Activated CD4-positive, CD25-positive, alpha-beta regulatory T cell (primary cell): Measurements from ENCODE around the gene PRDM11.
A peak's percentile ranks its signal among the peaks of the same experiment; 100 is the strongest.

Experiments
- DNase-seq, 4 experiments: peaks; one replicate each; lab custom pipeline; 2025; lab: John Stamatoyannopoulos, UW

PRDM11 gene

DNA sequence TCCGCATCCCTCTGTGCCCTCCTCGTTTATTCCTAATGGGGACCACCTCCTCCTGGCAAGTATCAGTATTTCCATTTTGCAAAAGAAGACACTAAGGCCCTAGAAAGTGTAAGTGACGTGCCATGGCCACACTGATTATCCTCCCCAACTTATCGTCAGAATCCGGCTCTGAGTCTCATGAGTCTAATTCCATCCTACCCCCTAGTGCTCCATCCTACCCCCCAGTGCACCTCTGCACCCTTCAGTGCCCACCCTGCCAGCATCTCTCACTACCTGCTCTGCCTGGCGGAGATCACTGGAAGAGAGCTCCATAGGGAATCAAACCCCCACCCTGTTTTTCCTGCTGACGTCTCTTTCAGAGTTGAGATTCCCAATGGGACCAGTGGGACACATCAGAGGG is 31.8 kb downstream of the PRDM11 start:
- no peak for DNase-seq

DNA sequence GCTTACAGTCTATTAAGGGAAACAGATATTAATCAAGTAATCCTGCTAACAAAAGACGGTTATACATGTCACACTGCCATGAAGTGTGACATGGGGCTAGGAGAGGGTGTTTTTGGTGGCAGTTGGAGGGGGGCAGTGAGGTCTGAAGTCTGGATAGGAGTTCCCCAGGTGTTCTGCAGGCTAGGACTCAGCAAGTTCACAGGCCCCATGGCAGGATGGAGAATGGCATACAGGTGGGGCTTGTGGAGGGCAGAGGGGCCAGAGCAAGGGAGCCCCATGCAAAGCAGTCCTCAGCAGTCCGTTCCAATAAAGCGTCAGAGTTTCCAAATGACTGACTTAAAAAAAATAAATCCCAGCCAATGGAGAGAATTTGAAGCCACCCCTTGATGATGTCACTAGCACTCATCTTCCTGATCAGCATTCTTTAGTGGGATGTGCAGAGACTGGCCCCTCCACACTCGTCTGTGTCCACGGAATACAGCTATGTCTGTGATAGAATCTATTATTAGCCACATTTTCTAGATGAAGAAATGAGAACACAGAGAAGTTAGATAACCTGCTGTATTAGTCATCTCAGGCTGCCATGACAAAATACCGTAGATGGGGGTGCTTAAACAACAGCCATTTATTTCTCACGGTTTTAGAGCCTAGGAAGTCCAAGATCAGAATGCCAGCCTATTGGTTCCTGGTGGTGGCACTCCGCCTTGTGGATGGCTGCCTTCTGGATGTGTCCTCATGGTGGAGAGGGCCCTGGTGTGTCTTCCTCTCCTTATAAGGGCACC is 32.6 kb downstream of the PRDM11 start:
- no peak for DNase-seq

DNA sequence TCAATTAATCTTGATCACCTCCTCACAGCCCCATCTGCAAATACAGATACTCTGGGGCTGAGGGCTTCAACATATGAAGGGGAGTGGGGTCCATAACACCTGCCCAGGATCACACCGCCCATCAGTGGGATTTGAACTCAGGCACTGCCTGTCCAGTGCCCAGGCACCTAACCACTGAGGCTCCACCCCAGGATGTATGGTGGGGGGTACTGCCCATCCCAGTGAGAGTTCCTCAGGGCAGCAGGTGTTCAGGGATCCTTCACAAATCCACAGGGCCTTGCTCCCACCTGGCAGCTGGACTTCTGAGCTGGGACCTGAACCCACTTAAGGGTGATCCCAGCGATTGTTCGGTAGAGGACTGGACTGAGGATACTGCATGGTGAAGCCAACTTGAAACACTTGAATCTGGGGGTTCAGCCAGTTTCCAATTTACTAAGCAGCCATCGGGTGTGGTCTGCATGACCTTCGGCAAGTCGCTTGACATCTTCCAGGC is 33.3 kb downstream of the PRDM11 start:
- DNase-seq: no peak

DNA sequence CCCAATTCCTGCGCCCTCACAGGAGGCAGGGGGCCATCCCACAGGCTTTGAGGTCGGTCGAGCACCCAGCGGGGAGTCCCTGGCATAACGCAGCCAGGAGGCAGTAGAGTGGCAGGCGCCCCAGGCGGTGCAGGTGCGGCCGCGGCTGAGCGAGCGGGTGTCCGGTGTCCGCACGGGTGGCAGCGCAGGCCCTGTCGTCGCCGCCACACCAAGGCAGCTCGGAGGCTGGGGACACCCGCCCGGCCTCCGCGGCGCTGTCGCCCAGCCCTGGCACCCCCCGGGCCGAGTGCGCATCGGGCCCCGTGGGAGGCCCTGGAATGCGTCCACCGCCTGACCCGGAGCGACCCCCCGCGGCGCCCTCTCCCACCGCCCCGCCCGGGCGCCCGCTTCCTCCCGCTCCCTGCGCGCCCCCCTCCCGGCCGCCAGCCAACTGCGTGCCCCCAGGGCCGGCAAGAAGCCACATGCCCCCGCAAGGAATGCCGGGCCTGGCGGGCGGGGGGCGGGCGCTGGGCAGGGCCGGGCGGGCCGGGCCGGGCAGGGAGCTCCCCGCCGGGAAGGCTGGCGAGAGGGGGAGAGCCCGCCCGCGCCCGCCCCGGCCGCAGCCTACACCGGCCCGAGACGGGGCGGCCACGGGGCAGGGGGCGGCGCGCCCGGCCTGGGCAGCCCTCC is 33.9 kb downstream of the PRDM11 start:
- no peak for DNase-seq

DNA sequence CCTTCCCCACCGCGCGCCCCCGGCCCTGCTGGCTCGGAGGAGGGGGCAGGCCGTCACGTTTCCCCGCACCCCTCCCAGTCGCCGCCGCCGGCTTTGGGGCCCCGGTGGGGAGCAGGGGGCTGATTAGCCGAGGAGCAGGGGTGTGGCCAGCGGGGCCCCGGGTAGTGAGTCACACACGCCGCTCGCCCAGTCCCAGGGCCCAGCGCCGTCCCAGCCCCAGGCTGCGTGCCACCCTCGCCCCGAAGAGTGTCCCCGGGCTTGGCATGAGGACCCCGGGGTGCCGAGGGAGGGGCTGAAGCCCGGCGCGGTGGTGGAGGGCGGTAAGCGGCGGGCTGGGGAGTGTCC is 34.4 kb downstream of the PRDM11 start:
- DNase-seq: peak in 1 of 4 experiments; percentile 16

DNA sequence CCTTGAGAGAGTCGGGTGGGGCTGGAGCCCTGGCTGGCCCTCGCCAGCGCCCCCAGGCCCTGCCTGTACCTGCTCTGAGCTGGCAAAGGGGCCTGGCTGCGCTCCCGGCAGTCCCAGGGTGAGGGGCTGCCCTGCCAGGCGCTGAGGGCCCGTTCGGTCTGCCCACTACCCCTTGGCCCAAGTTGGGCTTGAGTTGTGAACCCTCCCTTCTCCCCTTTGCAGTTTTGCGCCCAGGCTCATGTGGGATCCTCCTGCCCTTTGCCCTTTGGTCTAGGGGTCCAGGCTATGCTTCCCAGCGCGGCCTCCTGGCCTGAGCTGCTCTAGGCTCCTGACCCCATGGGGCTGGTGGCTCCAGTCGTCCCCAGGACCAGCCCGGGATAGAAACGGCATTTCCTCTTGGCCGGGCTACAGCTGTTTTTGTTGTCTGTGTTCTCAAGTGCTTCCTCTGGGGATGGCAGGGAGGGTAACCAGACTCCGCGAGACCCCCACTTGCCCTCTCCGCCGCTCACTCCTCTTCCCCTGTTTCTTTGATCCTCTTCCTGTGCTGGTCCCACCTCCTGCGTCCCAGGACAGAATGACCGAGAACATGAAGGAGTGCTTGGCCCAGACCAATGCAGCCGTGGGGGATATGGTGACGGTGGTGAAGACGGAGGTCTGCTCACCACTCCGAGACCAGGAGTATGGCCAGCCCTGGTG is 34.9 kb downstream of the PRDM11 start:
- no peak for DNase-seq

DNA sequence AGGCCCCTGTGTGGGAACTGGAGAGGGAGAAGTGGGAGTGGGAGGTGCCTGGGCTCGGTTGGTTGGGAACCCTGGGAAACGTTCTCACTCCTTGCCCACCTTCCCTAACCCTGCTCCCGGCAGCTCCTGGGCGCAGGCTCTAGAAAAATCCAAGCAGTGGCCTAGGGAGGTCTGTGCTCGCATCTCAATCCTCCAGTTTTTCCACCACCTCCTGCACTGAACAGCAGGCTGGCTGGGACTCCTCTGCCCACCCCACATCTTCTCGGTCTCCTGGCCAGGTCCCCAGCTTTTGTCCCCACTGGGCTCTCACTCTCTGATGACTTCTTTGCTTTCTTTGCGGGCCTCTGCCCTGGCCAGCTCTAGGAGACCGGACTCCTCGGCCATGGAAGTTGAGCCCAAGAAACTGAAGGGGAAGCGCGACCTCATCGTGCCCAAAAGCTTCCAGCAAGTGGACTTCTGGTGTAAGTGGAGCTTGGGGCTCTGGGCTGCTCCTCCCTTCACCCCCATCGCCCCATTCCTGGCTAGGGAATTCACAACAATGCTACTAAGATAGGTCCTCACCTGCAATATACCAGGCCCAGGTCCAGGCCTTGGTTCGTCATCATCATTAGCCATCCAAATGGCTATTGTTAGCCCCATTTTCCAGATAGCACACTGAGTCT is 35.6 kb downstream of the PRDM11 start:
- no peak for DNase-seq

DNA sequence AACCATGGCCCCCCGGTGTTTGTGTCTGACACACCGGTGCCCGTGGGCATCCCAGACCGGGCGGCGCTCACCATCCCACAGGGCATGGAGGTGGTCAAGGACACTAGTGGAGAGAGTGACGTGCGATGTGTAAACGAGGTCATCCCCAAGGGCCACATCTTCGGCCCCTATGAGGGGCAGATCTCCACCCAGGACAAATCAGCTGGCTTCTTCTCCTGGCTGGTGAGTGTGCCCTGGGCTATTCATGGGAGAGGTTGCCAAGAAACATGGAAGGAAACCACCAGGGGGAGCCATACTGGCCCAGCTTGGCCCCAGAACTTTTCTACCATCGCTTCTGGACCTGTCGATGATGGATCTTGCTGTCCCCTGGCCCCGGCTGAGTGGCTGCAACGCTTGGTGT is 36.5 kb downstream of the PRDM11 start:
- DNase-seq: no peak

DNA sequence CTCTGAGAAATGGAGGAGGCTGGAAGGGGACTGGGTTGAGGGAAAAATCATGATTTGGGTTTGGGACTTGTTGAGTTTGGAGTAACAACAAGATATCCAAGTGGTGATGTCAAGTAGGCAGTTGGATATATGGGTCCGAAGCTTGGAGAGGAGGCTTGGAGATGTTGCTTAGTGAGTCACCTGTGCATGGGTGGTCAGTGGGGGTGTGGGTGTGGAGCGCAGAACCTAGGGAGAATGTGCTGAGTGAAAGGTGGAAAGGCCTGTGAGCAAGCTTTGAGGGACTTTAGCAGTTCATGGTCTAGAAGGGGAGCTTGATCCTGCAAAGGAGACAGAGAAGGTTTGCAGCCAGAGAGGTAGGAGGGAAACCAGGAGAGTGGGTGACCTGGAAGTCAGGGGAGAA is 38.2 kb downstream of the PRDM11 start:
- no peak for DNase-seq

DNA sequence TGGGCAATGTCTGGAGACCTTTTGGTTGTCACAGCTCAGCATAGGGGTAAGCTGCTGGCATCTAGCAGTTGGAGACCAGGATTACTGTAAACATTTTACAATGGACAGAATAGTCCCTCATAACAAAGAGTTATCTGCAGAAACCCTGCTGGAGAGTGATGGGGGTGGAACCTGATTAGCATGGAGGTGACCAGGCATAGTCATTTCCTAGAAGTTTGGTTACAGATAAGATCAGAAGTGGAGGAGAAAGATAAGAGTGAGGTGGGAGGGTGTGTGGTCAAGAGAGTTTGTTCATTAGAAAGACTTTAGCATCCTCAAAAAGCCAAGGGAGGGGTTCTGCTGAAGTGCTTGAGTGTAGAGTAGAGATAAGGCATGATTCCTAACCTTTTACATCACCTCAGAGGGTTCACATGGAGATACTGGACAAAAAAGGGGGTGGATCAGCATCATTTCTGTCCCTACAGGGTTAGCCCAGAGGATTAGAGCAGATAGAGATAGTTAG is 38.8 kb downstream of the PRDM11 start:
- DNase-seq: no peak

DNA sequence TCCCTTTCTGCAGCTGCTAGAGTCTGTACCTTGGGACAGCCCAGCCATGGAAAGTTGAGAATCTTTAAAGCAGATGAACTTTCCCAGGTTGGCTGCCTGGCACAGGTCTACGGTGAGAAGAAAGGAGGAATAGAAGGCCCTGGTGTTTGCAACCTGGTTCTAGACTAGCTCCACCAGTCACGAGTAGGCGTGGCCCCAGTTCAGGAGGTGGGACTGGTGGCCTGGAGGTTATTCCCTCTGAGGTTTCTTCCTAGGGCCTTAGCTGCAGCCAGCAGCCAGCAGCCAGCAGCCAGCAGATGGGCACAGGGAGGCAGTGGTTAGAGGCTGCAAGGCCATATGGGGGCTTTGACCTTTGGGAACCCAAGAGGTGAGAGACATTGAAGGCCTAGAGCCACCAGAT is 40.9 kb downstream of the PRDM11 start:
- no peak for DNase-seq

DNA sequence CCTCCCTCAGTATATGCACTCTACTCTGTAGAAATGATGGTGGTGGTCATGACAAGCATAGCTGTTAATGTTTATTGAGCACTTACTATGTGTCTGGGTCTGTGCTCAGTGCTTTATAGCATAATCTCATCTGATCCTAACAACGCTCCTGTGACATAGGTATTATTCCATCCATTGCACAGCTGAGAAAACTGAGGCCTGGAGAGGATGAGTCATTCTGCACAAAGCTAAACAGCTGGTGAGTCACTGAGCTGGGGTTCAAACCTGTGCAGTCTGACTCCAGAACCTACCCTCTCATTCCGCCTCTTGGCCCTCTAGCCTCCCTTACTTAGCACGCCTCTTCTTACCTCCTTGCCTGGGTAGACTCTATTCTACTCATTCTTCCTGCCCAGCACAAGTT is 41.7 kb downstream of the PRDM11 start:
- no peak for DNase-seq

DNA sequence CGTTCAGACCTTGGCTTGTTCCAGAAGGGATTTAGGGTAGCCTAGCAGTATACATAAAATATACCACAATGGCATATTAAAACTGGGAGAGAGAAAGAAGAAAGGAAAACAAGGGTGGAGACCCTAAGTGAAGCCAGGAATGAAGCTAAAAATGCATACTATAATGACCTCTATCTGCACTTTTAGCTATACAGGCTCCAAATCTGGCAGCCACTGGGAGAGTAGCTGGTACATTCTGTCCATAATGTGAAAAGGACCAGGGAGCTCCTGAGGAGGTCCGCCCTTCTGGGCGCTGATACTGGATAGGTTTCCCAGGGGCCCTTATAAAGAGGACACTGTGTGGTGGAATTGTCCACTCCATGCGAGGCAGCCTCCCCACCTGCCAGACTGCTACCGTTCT is 42.8 kb downstream of the PRDM11 start:
- no peak for DNase-seq

DNA sequence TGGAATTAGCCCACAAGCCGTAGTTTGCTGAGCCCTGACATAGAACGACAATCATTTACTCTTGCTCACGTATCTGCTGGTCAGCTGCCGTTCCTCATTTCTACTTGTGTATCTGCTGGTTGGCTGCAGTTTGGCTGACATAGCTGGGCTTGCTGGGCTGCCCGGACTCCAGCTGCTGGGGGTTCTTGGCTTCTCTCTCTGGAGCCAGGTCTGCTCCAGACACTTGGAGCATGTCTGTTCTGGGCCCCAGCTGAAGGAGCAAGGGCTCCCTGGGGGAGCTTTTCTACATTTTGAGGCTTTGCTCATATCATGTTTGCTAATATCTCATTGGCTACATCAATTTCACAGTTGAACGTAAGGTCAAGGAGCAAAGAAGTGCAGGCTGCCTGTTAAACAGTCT is 47.3 kb downstream of the PRDM11 start:
- no peak for DNase-seq

DNA sequence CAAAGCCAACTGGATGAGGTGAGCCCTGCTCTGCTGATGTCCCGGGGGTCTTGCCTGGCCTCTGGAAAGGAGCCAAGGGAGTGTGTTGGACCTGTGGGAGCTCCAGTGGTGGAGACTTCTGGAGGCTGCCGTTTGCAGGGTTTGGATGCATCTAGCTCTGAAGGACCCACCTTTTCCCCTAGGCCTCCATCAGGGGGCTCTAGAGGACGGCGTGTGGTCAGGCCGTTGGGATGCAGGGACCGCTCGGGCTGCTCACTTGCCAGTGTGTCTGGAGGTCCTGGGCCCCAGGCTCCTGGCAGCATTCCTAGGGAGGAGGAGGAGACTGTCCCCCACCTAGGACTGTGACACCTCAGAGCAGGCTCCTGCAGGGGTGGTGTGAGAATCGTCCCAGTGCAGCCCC is 58.3 kb downstream of the PRDM11 start:
- DNase-seq: no peak

DNA sequence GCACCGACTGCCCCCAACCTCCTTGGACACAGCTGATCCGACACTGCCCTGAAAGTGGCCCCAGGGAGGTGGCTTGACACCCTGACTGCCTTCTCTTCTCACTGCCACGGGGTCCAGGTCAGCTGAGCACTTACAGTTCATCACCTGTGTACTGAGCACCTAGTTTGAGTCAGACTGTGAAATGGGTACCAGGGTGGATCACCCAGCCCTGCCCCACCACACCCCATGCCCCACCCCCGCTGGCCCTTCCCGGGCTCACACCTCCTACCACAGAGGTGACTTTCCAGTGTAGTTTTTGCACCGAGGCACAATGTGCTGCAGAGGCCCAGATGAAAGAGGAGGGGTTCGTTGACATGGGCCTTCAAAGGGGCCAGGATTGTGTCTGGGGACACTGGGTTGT is 59.5 kb downstream of the PRDM11 start:
- DNase-seq: no peak

DNA sequence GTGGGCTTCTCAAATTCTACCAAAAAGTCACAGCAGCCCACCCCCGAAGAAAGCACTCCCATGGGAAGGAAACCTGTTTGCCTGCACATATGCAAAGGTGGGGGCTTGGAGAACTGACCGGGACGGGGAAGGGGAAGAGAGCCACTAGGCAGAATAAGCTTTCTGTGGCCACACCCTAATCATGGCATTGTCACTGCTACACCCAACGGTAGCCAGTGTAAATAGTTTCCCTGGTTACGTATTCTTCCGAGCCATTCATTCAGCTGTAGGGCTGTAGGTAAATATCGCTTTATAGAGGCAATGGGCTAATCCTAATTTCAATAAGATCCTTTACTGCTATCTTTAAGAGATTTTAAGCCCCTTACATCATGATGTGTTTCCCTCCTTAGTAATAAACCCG is 61.7 kb downstream of the PRDM11 start:
- DNase-seq: no peak

DNA sequence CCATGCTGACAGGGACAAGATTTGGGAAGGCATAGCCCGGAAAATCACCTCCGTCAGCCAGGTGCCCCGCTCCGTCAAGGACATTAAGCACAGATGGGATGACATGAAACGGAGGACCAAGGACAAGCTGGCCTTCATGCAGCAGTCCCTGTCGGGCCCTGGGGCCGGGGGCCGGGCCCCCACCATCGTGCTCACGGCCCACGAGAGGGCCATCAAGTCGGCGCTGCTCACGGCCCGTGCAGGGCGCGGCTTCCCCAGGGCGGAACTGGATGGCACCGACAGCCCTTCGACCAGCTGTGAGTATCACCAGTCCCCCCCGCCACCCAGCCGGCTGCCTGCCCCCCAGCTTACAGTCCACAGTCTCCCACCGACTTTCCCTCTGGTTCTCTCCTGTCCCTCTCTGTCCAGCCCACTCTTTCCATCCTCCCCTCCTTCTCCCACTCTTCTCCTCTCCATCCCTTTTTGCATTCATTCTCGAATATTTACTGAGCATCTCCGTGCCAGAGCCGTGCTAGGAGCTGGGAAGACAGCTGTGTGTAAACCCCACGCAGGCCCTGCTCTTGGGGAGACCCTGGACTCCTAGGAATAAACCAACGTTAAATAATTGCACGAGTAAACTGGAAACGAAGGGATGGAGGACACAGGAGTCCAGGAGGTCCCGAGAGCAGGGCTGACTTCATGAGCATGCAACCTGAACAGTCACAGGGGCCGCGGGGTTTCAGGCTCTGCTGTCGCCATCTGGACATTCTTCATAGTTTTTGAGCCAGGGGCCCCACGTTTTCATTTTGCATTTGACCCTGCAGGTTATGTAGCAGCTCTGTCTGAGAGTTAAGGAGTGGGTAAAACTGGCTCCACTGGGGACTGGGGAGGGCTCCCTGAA is 62.8 kb downstream of the PRDM11 start:
- DNase-seq: no peak

DNA sequence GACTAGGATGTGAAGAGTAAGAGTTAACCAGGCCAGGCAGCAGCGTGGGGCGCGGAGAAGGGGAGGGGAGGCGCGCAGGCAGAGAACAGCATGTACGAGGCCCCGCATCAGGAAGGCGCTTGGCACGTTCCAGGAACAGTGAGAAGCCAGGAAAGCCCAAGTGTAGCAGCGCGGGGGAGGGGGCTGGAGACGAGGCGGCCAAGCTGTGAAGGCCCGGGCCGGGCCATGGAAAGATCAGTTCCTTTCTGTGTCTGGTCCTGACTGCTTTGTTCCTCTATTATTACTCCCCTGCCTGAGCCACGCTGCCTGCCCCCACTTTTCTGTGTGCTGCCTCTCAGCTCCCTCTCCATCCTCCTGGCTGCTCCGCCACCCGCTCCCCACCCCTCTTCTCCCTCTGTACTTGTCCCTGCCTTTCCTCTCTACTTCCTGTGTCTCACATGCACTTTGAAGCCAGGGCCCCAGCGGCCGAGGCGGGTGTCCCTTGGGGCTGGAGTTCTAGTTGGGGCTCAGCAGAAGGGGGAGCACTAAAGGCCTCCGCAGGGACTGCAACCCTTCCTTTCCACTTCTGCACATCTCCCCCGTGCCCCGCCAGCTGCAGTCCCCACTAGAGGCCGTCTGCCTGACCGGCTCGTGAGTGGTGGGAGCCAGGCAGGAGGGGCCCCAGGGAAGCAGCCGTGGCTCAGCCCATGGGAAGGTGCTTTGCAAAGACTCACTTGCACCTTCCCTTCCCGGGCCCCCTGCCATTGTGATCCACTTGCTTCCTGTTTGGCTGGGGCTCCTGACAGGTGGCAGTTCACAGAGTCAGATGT is 63.7 kb downstream of the PRDM11 start:
- DNase-seq: no peak

DNA sequence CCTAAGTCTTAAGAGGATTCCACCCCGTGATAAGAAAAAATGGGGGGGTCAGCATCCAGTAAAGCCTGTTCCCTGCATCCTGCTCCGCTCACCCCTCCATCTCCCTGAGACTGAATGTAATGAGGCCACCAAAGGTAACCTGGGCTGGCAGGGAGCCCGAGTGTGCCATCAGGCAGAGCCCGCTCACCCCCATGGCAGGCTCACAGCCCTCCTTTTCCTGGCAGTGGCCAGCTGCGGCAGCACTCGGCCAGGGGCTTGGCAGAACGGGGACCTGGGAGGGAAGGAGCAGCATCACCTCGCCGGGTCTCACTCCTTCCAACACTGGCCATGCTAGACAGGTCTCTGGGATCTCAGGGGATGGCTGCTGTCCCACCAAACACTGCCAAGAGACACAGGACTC is 64.4 kb downstream of the PRDM11 start:
- DNase-seq: no peak

DNA sequence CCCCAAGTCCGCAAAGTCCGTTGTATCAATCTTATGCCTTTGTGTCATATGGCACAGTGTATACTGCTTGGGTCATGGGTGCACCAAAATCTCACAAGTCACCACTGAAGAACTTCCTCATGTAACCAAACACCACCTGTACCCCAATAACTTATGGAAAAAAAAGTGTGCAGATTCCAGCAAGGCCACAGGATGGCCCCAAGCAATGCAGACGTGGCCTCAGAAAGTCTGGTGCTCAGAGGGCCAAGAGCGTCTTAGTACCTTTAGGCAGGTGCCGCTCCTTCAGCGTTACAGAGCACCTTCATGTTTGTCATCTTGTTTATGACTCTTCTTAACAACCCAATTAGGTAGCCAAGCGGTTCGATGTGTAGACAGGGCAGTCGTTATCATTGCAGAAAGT is 65.3 kb downstream of the PRDM11 start:
- DNase-seq: no peak
